Stimulated activated CD4-positive, alpha-beta T cell treated with anti-CD3 and anti-CD28 coated beads, Interleukin-4, amount 100 ng/mL, for 24 hours (primary cell): ENCODE measurements around the gene DOCK8.
A peak's percentile ranks its signal among the peaks of the same experiment; 100 is the strongest.
"Not testable (repeated sequence)": the region's sequence is repeated elsewhere in the genome, so short reads cannot be mapped to it uniquely, and the experiment has no call there.

Experiments
- DNase-seq: peaks from one replicate; pipeline ENCODE4 v3.0.0-alpha.2; 2020

Gene DOCK8

DNA sequence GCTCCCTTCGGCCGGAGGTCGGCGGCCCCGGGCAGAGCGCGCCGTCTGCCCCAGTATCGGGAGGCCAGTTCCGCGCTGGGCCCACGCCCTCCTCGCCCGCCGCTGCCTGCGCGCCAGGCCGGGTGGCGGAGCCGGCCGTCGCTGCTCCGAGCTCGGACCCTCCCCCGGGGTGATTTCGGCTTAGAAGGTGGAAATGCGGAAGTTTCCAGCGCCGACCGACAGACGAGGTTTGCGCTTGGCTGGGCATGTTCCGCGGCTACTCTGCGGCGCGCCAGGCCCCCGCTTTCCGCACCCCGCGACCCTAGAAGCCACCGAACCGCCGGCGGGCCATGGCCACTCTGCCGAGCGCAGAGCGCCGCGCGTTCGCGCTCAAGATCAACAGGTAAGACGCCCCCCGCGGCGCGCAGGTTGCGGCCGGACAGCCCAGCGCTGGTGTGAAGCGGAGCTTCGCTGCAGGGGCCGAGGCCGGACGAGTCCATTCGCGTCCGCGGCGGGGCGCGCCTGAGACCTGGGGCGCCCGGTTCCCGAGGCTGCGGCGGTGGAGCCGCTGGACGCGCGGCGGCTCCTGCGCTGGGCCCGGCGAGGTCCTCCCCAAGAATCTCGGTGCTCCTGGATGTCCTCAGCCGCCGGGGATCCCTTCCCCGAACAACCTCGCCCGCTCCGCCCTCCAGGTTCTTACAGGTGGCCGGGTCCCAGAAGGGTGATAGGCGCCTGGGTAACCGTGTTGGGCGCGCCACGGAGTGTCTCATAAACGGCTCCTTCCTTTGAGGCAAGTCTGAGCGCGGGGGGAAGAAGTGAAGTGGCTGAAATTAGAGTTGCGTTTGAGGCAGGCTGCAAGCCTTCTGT is at the start of gene DOCK8:
TSS of gene DOCK8 (plus strand) at position 218 of the 846 bp plus-strand sequence. CDS start at position 330, 112 bp downstream.
- DNase-seq: peak; percentile 53

DNA sequence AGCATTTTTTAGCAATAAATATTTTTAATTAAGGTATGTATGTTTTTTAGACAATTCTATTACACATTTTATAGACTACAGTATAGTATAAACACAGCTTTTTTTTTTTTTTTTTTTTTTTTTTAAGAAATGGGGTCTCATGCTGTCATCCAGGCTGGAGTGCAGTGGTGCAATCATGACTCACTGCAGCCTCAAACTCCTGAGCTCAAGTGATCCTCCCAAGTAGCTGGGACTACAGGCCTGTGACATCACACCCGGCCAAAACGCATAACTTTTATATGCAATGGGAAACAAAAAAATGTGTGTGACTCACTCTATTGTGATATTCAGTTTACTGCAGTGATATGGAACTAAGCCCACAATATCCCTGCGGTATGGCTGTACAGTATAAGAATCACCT is 44.9 kb upstream of the DOCK8 start:
- DNase-seq: not testable (repeated sequence)

GRCh38 chr9:178140-178825 is 36.4 kb upstream of the DOCK8 start:
- peak; percentile 3 for DNase-seq

DNA sequence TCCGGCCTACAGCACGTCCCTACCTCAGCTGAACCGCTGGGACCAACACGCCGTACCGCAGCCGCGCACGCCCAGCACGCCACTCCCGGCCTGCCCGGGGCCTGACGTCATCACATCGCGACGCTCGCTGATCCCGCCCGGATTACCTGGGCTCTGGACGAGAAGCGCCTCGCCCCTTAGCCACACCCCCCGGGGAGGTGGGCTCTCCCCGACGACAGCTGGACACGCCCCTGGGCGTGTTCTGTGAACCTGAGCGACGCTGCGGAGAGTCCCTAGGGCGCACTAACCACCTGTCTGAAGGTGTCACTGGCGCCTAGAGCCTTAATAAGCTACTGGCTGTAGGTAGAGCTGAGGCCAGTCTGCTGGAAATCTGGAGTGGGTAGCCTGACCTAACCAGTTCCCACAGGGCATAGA is 35.7 kb upstream of the DOCK8 start, which contains the start of gene ZNG1A:
TSS of gene ZNG1A (minus strand) at position 87 of the 414 bp plus-strand sequence. CDS start 87 bp downstream, outside the sequence.
- DNase-seq: peak; percentile 74

DNA sequence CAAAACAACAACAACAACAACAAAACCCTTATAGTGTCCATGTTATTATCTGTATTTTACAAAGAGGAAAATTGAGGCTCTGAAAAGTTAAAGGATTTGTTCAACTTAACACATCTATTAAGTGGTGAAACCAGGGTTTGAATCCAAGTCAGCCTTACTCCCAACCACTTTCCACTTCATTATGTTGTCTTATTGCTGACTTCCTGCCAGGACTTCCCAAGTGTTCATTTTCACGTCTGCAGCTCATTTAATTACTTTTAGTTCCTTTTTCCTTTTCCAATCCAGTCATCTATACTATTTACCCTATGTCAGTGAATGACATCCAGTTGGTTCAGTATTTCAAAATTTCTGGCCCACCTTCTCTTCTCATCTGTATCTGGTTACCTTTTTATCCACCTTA is 15.1 kb upstream of the DOCK8 start:
- DNase-seq: not testable (repeated sequence)

DNA sequence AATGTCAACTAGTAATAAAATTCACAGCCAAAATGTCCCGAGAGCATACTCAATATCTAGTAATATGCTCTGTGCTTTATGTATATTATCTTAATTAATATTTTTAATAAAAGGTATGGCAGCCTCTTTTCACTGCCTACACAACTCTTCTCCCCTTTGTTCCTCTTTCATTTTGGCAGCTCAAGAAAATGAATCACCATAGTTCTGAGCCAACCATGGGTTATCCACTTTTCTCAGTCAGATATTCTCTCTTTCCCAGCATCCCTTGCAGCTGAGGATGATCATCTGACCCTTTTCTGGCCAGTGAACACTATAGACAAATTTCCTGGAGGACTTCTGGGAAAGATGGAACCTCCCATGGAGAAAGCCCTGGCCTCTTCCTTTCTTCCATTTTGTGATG is 8.2 kb upstream of the DOCK8 start:
- DNase-seq: no peak

GRCh38 chr9:209143-209758 is 5.4 kb upstream of the DOCK8 start:
- no peak for DNase-seq

DNA sequence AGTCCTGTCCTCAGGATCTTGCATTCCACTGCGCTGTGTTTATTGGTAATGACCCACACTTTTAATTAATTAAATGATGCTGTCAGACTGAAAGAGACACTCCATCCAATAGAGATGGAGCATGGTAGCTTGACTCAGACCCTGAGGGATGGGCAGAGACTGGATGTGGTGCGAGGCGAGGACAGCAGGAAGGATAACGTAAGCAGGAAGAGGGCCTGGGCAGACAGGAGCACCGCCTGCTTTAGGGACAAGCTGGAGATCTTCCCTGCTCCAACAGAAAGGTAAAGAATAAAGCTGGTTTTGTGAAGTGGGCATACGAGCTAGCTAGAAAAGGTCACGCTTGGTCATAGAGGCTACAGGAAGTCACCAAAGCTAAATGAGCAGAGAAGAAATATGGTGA is 3.6 kb upstream of the DOCK8 start:
- no peak for DNase-seq

DNA sequence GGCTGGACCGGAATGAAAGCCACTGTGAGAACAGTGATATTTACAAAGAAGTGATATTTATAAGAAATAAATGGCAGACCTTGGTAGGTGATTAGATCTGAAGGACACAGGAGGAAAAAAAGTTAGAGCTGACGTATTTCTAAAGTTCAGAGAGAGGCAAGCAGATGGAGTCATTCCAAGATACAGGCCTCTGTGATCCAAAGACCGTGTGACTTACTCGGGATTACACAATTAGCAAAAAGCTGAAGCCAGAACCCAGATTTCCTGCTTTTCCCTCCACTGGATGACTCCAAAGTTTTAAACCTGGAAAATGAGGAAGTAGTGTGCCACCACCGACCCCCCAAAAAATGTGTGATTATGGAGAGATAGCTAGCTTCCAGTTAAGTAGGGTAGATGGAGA is 3.1 kb upstream of the DOCK8 start:
- no peak for DNase-seq

GRCh38 chr9:212297-212696 is 2.4 kb upstream of the DOCK8 start:
- no peak for DNase-seq

- DNase-seq: not testable (repeated sequence)
Observed at GRCh38 chr9:213901-214300, 764 bp upstream of the DOCK8 start.

- no peak for DNase-seq
Observed at GRCh38 chr9:214351-214647, 366 bp upstream of the DOCK8 start.

- no peak for DNase-seq
Observed at GRCh38 chr9:215631-216155, 1.0 kb downstream of the DOCK8 start.

DNA sequence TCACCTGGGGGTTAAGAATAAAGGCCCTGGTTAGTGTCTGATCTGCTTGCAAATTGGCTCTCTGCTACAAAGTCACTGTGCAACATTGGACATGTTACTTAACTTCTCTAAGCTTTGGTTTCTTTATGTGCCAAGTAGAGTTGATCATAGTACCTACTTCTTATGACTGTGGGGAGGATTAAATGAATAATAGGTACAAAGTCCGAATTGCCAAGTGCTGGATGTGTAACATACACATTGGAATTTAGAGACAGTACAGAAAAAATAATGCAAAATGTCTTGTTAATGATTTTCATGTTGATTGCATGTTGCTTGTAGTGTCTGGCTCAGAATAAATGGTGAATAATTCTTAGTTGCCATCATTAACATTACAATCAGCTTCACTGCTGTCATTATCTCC is 2.2 kb downstream of the DOCK8 start:
- no peak for DNase-seq

DNA sequence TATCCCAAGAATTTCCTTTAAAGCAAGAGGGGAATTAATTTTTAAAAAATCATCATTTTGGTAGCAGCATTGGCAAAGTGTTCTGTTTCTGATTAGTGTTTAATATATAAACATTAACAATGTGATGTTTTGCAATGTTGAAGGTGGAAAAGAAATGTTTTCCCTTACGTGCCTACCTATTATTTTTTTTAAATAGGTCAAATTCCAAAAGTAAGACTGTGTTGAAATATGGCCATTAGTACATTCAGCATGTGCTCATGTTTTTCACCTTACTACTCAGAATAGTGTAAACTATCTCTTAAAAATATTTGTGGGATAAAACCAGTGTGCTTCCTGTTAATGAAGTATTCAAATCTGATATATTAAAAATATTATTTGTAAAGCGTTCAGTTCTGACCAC is 3.3 kb downstream of the DOCK8 start:
- no peak for DNase-seq

- not testable (repeated sequence) for DNase-seq
Observed at GRCh38 chr9:219036-219435, 4.4 kb downstream of the DOCK8 start.

DNA sequence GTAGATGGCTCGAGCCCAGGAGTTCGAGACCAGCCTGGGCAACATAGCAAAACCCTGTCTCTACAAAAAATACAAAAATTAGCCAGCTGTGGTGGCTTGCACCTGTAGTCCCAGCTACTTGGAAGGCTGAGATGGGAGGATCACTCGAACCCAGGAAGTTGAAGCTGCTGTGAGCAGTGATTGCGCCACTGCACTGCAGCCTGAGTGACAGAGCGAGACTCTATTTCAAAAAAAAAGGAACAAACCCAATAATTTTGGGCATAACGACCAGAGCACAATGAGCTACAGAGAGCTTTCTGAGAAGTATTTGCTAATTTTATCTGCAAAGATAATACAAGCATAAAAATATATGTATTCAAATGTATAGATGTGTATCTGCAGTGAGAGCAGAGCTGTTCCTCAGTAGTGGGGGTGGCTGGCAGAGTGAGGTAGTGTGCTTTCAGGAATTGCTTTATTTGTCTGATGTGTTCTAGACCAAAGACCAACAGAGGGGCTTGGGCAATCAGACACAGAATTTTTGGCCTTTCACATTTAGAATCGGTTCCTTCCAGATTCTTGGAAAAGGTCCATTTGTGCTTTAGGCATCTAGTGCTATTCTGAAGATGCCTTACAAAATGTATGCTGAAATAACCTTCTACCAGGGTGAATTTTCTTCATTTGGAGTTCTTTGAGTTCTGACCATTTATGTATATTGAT is 5.2 kb downstream of the DOCK8 start:
- no peak for DNase-seq

GRCh38 chr9:221989-222776 is 7.5 kb downstream of the DOCK8 start:
- no peak for DNase-seq

DNA sequence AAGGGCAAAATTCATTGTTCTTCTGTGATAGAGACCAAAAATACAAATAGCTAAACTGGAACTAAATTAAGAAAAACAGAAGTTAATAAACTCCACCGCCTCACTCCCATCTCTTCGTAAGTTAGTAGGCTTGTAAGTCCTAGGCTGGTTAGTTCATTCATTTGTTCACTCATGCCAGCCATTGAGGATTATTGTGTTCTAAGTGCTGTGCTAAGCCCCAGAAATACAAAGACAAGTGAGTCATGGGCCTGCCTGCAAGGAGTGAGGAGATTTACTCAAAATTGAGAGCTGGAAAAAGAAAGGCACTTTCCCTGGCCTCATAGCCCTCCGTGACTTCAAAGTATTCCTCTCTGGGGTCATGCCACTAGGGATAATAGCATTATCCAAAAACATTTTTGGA is 8.5 kb downstream of the DOCK8 start:
- no peak for DNase-seq

GRCh38 chr9:224026-224425 is 9.4 kb downstream of the DOCK8 start:
- DNase-seq: no peak

- no peak for DNase-seq
Observed at GRCh38 chr9:224582-225520, 10.2 kb downstream of the DOCK8 start.
